ENCODE results near the gene FIG4. TPM values are rescaled to one million over a fixed set of nuclear protein-coding genes. Genes with fewer than 3 reads are reported as not detected.

The FIG4 gene
- total RNA-seq, 1 experiment from 2014 or later, result 10.9 TPM

DNA sequence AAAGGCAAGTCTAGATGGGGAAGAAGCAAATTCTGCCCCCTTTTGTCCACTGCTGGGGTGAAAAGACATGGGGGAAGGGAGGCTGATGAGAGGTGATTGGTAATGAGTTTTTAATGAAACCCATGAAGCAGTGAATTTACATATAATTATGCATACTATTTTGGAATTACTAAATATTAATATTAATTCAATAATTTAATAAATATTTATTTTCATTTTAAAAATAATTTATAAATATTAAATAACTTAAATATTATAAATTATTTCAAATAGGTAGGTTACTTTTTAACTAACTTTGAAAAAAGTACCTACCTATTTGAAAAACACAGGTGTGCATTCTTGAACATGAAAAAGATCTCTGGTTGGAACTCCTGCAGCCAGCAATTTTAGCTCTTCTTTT, 148.9 kb downstream of the FIG4 start:
- H3K27me3 ChIP-seq (replicated peaks; ENCODE audit: insufficient read depth, low read depth, low read length, poor library complexity), result no peaks in the 10 kb centered on the region
- no peak for DNase-seq (ENCODE audit: low spot score)
- TF ChIP-seq, protein P1, sequence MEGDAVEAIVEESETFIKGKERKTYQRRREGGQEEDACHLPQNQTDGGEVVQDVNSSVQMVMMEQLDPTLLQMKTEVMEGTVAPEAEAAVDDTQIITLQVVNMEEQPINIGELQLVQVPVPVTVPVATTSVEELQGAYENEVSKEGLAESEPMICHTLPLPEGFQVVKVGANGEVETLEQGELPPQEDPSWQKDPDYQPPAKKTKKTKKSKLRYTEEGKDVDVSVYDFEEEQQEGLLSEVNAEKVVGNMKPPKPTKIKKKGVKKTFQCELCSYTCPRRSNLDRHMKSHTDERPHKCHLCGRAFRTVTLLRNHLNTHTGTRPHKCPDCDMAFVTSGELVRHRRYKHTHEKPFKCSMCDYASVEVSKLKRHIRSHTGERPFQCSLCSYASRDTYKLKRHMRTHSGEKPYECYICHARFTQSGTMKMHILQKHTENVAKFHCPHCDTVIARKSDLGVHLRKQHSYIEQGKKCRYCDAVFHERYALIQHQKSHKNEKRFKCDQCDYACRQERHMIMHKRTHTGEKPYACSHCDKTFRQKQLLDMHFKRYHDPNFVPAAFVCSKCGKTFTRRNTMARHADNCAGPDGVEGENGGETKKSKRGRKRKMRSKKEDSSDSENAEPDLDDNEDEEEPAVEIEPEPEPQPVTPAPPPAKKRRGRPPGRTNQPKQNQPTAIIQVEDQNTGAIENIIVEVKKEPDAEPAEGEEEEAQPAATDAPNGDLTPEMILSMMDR (conservative IDR thresholded peaks at IDR 0.05; ENCODE audit: low read depth, low read length), result no peak
- TF ChIP-seq EZH2 (IDR thresholded peaks at IDR 0.05; ENCODE audit: borderline replicate concordance, low read depth, low read length, poor library complexity, severe bottlenecking), result no peak
- no TSS peak for BruUV-seq (replicated peaks)
- no peak overlapping the region for H3K4me3 ChIP-seq (ENCODE audit: low read depth, low read length, poor library complexity, severe bottlenecking)
- H3K4me1 ChIP-seq (ENCODE audit: insufficient read depth, low read length, poor library complexity, severe bottlenecking), result no peaks in the 10 kb centered on the region
- ChIA-PET POLR2A (ENCODE audit: low non-redundant PET) (no interaction called here), CTCF (no interaction called here)
- no peaks in the 10 kb centered on the region for H3K9me3 ChIP-seq (ENCODE audit: low read depth, low read length, poor library complexity, severe bottlenecking)
- intact Hi-C loops (cut with micrococcal nuclease; ENCODE audit: unreplicated experiment), result no loop called here
- no peak overlapping the region for H3K27ac ChIP-seq (ENCODE audit: low read depth, low read length, poor library complexity, severe bottlenecking)
- no peaks in the 10 kb centered on the region for H3K36me3 ChIP-seq (ENCODE audit: insufficient read depth, low read length, poor library complexity, severe bottlenecking)

DNA sequence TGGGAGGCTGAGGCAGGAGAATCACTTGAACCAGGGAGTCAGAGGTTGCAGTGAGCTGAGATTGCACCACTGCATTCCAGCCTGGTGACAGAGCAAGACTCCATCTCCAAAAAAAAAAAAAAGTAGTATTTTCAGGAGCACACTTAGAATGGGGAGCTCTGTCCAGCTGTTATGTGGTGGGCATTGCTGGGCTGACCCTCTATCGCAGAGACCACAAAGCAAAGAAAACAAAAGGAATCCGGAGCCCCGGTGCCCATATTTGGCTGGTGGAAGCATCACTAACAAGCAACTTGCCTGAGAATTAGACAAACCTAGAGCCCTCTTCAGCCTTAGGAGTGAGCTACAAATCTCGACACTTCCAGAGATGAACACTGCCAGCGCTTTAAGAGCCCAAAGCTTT, 149.7 kb downstream of the FIG4 start:
- ChIA-PET CTCF (no interaction called here), POLR2A (ENCODE audit: low non-redundant PET) (no interaction called here)
- no peak overlapping the region for H3K27ac ChIP-seq (ENCODE audit: low read depth, low read length, poor library complexity, severe bottlenecking)
- no peaks in the 10 kb centered on the region for H3K4me1 ChIP-seq (ENCODE audit: insufficient read depth, low read length, poor library complexity, severe bottlenecking)
- intact Hi-C loops (cut with micrococcal nuclease; ENCODE audit: unreplicated experiment), result no loop called here
- H3K9me3 ChIP-seq (ENCODE audit: low read depth, low read length, poor library complexity, severe bottlenecking), result no peaks in the 10 kb centered on the region
- TF ChIP-seq, protein P1 (conservative IDR thresholded peaks at IDR 0.05; ENCODE audit: low read depth, low read length), result no peak
- TF ChIP-seq EZH2 (IDR thresholded peaks at IDR 0.05; ENCODE audit: borderline replicate concordance, low read depth, low read length, poor library complexity, severe bottlenecking), result no peak
- no peak overlapping the region for H3K4me3 ChIP-seq (ENCODE audit: low read depth, low read length, poor library complexity, severe bottlenecking)
- no peaks in the 10 kb centered on the region for H3K36me3 ChIP-seq (ENCODE audit: insufficient read depth, low read length, poor library complexity, severe bottlenecking)
- no peaks in the 10 kb centered on the region for H3K27me3 ChIP-seq (replicated peaks; ENCODE audit: insufficient read depth, low read depth, low read length, poor library complexity)
- no TSS peak for BruUV-seq (replicated peaks)
- DNase-seq (ENCODE audit: low spot score), result no peak

DNA sequence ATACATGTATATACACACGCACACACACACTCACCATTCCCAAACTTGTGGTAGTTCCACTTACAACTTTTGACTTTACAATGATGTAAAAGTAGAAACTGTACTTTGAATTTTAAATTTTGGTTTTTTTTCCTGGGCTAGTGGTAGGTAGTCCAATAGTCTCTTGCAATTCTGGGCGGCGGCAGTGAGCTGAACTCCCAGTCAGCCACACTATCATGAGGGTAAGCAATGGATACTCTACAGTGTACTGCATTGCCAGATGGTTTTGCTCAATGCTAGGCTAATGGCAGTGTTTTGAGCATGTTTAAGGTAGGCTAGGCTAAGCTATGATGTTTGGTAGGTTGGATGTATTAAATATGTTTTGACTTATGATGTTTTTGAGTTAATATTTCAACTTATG, 150.8 kb downstream of the FIG4 start:
- intact Hi-C loops (cut with micrococcal nuclease; ENCODE audit: unreplicated experiment), result no loop called here
- no peak for DNase-seq (ENCODE audit: low spot score)
- H3K9me3 ChIP-seq (ENCODE audit: low read depth, low read length, poor library complexity, severe bottlenecking), result no peaks in the 10 kb centered on the region
- TF ChIP-seq, protein P1 (conservative IDR thresholded peaks at IDR 0.05; ENCODE audit: low read depth, low read length), result no peak
- H3K4me3 ChIP-seq (ENCODE audit: low read depth, low read length, poor library complexity, severe bottlenecking), result no peak overlapping the region
- no TSS peak for BruUV-seq (replicated peaks)
- ChIA-PET POLR2A (ENCODE audit: low non-redundant PET) (no interaction called here), CTCF (no interaction called here)
- no peaks in the 10 kb centered on the region for H3K4me1 ChIP-seq (ENCODE audit: insufficient read depth, low read length, poor library complexity, severe bottlenecking)
- no peaks in the 10 kb centered on the region for H3K36me3 ChIP-seq (ENCODE audit: insufficient read depth, low read length, poor library complexity, severe bottlenecking)
- H3K27ac ChIP-seq (ENCODE audit: low read depth, low read length, poor library complexity, severe bottlenecking), result no peak overlapping the region
- H3K27me3 ChIP-seq (replicated peaks; ENCODE audit: insufficient read depth, low read depth, low read length, poor library complexity), result no peaks in the 10 kb centered on the region

Data from A673 (cell line).